HEK293T (cell line): ENCODE measurements around the gene MAGEC3.

Source experiments
- ELF4 ChIP-seq: fragments of 450-650 bp; IDR thresholded peaks from 2 replicates; pipeline ENCODE4 v1.6.1; 2017; ENCODE audit warnings: antibody characterized with exemption
- FOXA1 ChIP-seq: fragments of 450-650 bp; IDR thresholded peaks from 2 replicates; pipeline ENCODE4 v1.6.1; 2016; ENCODE audit warnings: mild to moderate bottlenecking
- FOXM1 ChIP-seq: fragments of 450-650 bp; IDR thresholded peaks from 2 replicates; pipeline ENCODE4 v1.6.1; 2017; ENCODE audit warnings: mild to moderate bottlenecking, borderline replicate concordance
- HDGF ChIP-seq: fragments of 450-650 bp; IDR thresholded peaks from 2 replicates; pipeline ENCODE4 v1.6.1; 2017; ENCODE audit warnings: antibody characterized with exemption, borderline replicate concordance
- NFRKB ChIP-seq: fragments of 450-650 bp; IDR thresholded peaks from 2 replicates; pipeline ENCODE4 v1.6.1; 2016; ENCODE audit warnings: mild to moderate bottlenecking, moderate library complexity
- TARDBP ChIP-seq: fragments of 450-650 bp; IDR thresholded peaks from 2 replicates; pipeline ENCODE4 v1.6.1; 2016
- ZNF384 ChIP-seq: fragments of 450-650 bp; IDR thresholded peaks from 2 replicates; pipeline ENCODE4 v1.6.1; 2016

DNA sequence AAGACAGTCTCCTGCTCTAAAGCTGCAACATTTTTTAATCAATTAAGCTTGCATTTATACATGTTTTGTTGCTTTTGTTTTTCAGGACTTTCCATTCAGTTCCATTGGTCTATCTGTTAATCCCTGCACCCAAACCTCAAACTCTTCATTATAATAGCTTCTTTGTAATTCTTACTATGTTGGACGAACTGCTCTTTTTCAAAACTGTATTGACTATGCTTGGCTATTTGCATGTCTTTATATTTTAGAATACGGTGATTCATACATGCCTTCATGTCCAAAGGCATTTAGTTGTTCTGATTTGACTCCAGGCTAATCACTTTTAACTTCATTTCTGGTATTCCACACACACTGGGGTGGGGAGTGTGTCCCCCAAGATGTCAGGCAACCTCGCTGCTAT, 79.7 kb downstream of the MAGEC3 start:
- no peak for TF ChIP-seq FOXA1
- TF ChIP-seq HDGF = no peak
- TF ChIP-seq NFRKB = no peak
- TF ChIP-seq TARDBP = no peak
- no peak for TF ChIP-seq FOXM1
- no peak for TF ChIP-seq ZNF384
- TF ChIP-seq ELF4 = no peak
